Activated naive CD4-positive, alpha-beta T cell treated with anti-CD3 and anti-CD28 coated beads, Interleukin-2, amount 10 ng/mL, durations not matched to agents 7 days and 5 days (primary cell): ENCODE measurements around the gene CCDC187.

ENCODE experiments used
- CTCF ChIA-PET: fragments of 350-600 bp; sonication (Branson Sonifier 250); formaldehyde crosslinking; loops from one replicate; lab custom pipeline; 2021; ENCODE audit warnings: antibody characterized with exemption; lab: Charles Lee
- DNase-seq: peaks from one replicate; pipeline ENCODE4 v3.0.0-alpha.2; 2020
- H3K27ac Mint-ChIP-seq: one replicate; pipeline ENCODE4 v1.8.0; 2021; ENCODE audit warnings: mild to moderate bottlenecking, moderate library complexity, mixed read lengths
- H3K27me3 Mint-ChIP-seq: one replicate; pipeline ENCODE4 v1.8.0; 2021; ENCODE audit warnings: mild to moderate bottlenecking, mixed read lengths
- H3K36me3 Mint-ChIP-seq: one replicate; pipeline ENCODE4 v1.8.0; 2021; ENCODE audit warnings: mixed read lengths
- H3K4me1 Mint-ChIP-seq: one replicate; pipeline ENCODE4 v1.8.0; 2021; ENCODE audit warnings: mixed read lengths
- H3K4me3 Mint-ChIP-seq: one replicate; pipeline ENCODE4 v1.8.0; 2021; ENCODE audit warnings: mild to moderate bottlenecking, moderate library complexity, mixed read lengths
- H3K9me3 Mint-ChIP-seq: one replicate; pipeline ENCODE4 v1.8.0; 2021; ENCODE audit warnings: mixed read lengths

The CCDC187 gene

DNA sequence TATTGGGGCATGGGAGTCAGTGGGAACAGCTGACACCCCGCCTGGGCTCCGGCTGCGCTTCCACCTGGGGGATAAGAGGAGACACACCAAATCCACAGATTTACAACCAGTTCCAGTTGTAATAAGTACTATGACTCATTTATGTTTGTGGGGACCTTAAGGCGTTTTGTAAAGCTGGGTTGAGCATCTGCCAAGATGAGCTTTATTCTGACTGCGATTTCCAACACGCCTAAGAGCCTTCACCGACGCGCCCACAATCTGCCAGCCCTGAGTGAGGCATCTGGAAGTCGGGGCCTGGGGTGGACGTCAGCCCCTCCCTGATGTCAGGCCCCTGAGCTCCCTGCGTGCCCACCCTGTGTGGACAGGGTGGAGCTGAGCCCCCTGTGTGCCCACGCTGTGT, 84.6 kb downstream of the CCDC187 start:
- CTCF ChIA-PET = no interaction called here
- H3K4me3 Mint-ChIP-seq = no peak overlapping the region

DNA sequence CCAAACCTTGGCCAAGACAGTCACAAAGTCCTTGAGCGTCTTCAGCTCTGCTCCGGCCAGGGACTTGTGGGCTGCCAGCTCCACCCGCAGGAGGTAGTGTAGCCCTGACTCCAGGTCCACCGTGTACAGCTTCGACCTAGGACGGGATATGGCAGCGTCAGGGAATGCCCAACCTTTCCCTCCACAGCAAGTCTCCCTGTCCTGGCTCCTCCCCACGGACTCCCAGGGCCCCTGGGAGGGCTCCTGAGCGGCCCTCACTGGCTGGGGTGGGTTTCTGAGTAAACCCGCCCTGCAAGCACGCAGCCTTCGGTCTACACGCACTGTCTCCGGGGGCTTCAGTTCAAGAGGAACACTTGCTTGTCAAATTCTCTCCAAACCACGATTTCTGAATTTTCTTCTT, 85.2 kb downstream of the CCDC187 start:
- DNase-seq = no peak
- H3K4me1 Mint-ChIP-seq = no peaks in the 10 kb centered on the region
- H3K27ac Mint-ChIP-seq = no peak overlapping the region
- CTCF ChIA-PET = interaction anchor here (1.2 kb wide), 1 partner anchor 9 kb away, joined by 5 read pairs; no protein-coding TSS in a partner anchor
- no peaks in the 10 kb centered on the region for H3K9me3 Mint-ChIP-seq
- no peaks in the 10 kb centered on the region for H3K27me3 Mint-ChIP-seq
- no peak overlapping the region for H3K4me3 Mint-ChIP-seq
- H3K36me3 Mint-ChIP-seq = peaks cover 19% of the 10 kb centered on the region

More for the DNA sequence above, 84.6 kb downstream of the CCDC187 start:
- peaks cover 15% of the 10 kb centered on the region for H3K36me3 Mint-ChIP-seq
- no peaks in the 10 kb centered on the region for H3K4me1 Mint-ChIP-seq
- no peaks in the 10 kb centered on the region for H3K9me3 Mint-ChIP-seq
- H3K27me3 Mint-ChIP-seq = no peaks in the 10 kb centered on the region
- no peak overlapping the region for H3K27ac Mint-ChIP-seq
- DNase-seq = no peak

DNA sequence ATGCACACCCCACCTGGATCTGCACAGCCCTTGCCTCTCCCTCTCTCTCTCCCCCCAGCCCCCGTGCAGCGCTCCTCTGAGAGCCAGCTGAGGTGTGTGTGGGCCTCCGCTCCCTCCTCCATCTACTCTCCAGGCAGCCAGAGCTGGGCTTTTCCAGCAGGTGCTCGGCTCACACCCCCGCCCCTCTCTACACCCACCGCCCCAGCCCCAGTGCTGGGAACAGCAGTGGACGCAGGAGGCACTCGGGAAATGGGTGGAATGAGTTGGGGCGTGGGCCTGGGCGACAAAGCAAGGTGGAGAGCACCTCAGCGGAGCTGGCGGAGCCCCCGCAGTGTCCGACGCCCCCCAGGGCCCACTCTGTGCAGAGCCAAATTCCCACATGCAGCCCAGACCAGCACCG, 85.6 kb downstream of the CCDC187 start:
- CTCF ChIA-PET = interaction anchor here (1.2 kb wide), 1 partner anchor 9 kb away, joined by 5 read pairs; no protein-coding TSS in a partner anchor
- Mint-ChIP-seq H3K27ac (no peak overlapping the region), H3K4me3 (no peak overlapping the region), H3K4me1 (no peaks in the 10 kb centered on the region), H3K36me3 (peaks cover 20% of the 10 kb centered on the region), H3K9me3 (no peaks in the 10 kb centered on the region), H3K27me3 (no peaks in the 10 kb centered on the region)
- DNase-seq = no peak

DNA sequence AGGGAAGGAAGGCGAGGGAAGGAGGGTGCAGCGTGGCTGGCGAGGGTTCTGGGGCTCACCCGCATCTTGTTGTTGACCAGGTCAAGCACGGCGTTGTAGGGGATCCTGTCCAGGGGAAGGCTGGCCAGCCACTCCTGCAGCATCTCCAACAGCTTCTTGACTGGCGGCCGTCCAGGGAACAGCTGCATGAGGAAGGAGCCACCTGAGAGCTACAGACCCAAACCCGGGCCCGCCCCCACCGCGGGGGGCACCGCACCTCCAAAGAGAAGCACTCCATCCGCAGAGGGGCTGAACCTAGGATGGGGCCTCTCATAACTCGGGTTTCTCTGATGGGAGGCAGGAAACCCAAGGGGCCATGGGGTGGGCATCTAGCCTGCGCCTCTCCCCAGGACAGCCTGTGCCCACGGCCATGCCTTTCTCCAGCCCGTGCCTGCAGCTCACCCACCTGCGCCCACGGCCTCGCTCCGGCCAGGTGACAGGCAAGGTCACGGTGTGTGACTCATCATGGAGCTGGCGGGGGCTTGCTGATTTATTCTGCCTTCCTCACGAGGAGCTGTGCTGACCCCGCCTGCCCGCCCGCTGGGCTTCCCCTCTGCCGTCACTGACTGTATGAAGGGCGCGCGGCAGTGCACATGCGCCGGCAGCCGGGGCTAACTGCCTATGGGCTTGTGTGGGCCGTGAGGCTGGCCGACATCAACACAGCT, 87.2 kb downstream of the CCDC187 start:
- peaks cover 27% of the 10 kb centered on the region for H3K36me3 Mint-ChIP-seq

DNA sequence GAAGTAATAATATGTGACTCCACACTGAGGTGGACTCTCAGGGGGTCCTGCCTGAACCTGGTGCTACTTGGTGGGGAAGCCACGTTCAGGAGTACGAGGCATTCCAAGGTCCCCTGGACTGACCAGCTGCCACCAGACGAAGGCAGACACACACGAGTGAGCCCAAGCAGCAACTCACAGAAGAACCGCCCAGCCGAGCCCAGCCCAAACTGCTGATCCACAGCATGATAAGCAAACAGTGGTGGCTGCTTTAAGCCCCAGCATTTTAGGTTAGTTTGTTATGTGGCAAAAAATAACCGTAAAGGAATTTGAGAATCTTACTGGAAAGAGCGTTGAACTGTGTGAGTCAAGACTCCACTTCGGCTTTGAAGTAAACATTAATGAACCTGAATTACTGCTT, 90.2 kb downstream of the CCDC187 start:
- no peak overlapping the region for H3K27ac Mint-ChIP-seq
- H3K9me3 Mint-ChIP-seq = no peaks in the 10 kb centered on the region
- H3K4me3 Mint-ChIP-seq = no peak overlapping the region
- H3K27me3 Mint-ChIP-seq = no peaks in the 10 kb centered on the region
- no peak for DNase-seq
- H3K4me1 Mint-ChIP-seq = no peaks in the 10 kb centered on the region
- H3K36me3 Mint-ChIP-seq = peaks cover 27% of the 10 kb centered on the region
- CTCF ChIA-PET = no interaction called here

More for the DNA sequence above, 87.2 kb downstream of the CCDC187 start:
- CTCF ChIA-PET = interaction anchor here (1.2 kb wide), 1 partner anchor 11 kb away, joined by 3 read pairs; no protein-coding TSS in a partner anchor
- Mint-ChIP-seq H3K9me3 (no peaks in the 10 kb centered on the region), H3K4me3 (no peak overlapping the region), H3K27me3 (no peaks in the 10 kb centered on the region), H3K4me1 (no peaks in the 10 kb centered on the region), H3K27ac (no peak overlapping the region)
- DNase-seq = no peak

DNA sequence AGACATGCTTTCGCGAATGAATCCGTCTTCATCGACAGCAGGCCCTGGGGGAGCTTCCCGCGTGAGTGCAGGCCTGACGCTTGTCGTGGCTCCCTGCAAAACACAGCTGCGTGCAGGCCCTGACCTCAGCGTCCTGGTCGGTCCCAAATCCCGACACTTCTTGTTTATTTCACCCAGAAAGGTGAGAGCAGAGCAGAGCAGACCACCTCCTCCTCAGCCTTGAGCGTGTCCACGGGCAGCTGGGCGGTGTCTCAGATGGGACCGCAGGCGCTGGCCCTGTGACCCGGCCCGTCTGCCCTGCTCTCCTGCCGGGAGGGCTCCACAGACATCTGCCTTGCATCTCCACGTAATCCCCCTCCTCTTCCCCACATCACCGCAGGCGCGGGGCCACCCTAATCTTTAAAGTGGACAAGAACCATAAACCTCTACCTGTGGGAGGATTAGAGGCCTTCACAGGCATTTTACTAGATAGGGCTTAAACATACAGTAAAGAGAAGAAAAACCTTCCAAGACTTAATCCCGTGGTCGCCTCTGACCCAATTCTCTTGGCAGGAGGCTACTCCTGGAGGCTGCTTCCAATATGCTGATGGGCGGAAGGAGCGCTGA, 91.4 kb downstream of the CCDC187 start:
- Mint-ChIP-seq H3K4me1 (no peaks in the 10 kb centered on the region), H3K27ac (no peak overlapping the region), H3K9me3 (no peaks in the 10 kb centered on the region), H3K4me3 (no peak overlapping the region), H3K36me3 (peaks cover 29% of the 10 kb centered on the region), H3K27me3 (no peaks in the 10 kb centered on the region)
- CTCF ChIA-PET = no interaction called here
- no peak for DNase-seq

DNA sequence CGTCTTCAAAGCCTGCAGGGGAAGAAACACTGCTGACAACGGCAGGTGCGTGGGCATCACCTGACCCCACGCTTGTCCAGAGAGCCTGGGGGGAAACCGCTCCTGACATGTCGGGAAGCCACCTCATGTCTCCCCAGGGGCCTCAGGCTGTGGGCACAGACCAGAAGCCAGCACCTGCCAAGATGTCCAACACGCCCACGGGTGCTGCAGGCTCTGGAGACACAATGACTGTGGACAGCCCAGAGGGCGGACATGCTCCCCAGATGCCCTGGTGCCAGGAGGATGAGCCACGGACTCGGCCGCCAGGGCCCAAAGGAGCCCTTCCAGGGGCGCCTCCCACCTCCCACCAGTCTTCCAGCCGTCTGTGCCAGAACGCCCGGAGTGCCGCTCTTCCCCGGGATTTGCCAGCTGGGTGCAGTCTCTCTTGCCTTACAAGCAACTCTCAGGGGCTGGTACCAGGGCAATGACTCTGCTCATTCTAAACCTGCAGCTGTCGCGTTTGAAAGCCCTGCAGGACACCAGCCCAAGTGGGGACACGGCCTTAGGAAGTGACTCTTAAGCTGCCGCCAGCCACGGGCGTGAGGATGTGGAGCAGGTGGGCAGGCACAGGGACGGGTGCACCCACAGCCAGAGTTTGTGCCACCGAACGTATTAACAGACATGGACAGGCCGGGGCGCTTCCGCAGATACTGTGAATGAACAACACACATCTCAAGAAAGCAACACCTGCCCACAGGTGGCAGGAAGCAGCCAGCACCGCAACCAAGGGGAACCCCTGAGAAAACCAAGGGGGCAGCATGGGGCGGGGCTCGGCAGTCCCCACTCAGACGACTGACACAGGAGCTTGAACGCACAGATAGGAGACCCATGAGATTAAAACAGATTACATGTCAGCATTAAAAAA, 92.2 kb downstream of the CCDC187 start:
- peaks cover 29% of the 10 kb centered on the region for H3K36me3 Mint-ChIP-seq
- CTCF ChIA-PET = no interaction called here

DNA sequence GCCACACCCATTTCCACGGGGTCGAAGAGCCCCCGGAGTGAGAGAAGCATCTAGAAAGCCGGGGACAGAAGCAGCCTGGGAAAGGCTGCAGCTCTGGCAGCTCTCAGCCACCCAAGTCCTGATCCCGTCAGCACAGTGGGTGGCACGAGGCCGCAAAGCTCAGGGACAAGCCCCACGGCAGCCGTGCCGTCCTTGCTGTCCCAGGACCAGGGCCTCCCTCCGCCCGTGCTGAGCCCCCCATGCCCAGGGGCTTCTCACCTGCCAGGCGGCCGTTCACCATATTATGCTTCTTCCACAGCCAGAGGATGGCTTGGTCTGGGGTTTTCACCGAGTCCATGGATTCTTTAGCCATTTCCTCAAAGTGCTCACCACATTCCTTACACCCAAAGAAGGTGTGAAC, 92.9 kb downstream of the CCDC187 start:
- no peaks in the 10 kb centered on the region for H3K9me3 Mint-ChIP-seq
- CTCF ChIA-PET = no interaction called here
- no peak for DNase-seq
- H3K36me3 Mint-ChIP-seq = peaks cover 29% of the 10 kb centered on the region
- no peak overlapping the region for H3K4me3 Mint-ChIP-seq
- no peak overlapping the region for H3K27ac Mint-ChIP-seq
- H3K4me1 Mint-ChIP-seq = no peaks in the 10 kb centered on the region
- peaks cover 6% of the 10 kb centered on the region for H3K27me3 Mint-ChIP-seq

More for the DNA sequence above, 92.2 kb downstream of the CCDC187 start:
- Mint-ChIP-seq H3K27me3 (peaks cover 4% of the 10 kb centered on the region), H3K27ac (no peak overlapping the region), H3K4me1 (no peaks in the 10 kb centered on the region), H3K9me3 (no peaks in the 10 kb centered on the region), H3K4me3 (no peak overlapping the region)
- DNase-seq = no peak

DNA sequence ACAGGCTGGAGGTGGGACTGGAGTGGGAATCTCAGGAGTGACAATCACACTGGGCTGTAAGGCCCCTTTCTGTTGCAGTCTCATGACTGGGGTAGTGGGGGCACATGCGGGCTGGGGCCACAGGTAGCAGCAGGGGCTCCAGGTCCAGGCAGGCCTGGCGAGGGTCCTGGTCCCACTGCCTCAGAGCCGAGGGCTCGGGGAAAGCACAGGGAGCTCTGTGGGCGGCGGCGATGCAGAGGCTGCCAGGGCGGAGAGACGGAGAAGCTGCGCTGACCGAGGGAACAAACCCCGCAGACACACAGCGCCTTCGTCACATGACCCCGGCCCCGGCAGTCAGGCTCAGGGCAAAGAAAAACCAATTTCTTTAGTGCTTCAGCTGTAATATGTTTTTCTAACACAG, 93.6 kb downstream of the CCDC187 start:
- H3K4me3 Mint-ChIP-seq = no peak overlapping the region

DNA sequence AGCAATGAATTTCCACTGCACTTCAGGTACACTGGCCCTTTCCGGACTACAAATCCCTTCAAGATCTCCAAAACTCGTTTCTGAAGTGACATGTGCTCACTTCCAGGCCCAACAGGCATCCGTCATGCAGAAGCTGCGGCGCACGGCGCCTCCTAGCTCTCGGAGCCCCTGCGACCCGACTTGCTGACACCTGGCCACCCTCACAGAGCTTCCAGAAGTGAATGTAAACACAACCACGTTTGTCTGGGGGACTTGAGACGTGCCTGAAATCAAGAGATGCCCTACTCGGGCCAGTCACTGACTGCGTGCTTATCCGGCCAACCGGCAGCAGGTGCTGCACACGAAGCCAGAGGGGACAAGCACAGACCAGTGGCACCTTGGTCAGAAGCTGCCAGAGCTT, 94.1 kb downstream of the CCDC187 start:
- peaks cover 18% of the 10 kb centered on the region for H3K27me3 Mint-ChIP-seq
- peaks cover 23% of the 10 kb centered on the region for H3K36me3 Mint-ChIP-seq
- no peak for DNase-seq
- H3K27ac Mint-ChIP-seq = no peak overlapping the region
- no peaks in the 10 kb centered on the region for H3K4me1 Mint-ChIP-seq
- H3K4me3 Mint-ChIP-seq = no peak overlapping the region
- H3K9me3 Mint-ChIP-seq = no peaks in the 10 kb centered on the region
- CTCF ChIA-PET = interaction anchor here (0.6 kb wide), 1 partner anchor 367 kb away, joined by 3 read pairs; no protein-coding TSS in a partner anchor

More for the DNA sequence above, 93.6 kb downstream of the CCDC187 start:
- Mint-ChIP-seq H3K9me3 (no peaks in the 10 kb centered on the region), H3K4me1 (no peaks in the 10 kb centered on the region), H3K27me3 (peaks cover 14% of the 10 kb centered on the region), H3K36me3 (peaks cover 27% of the 10 kb centered on the region), H3K27ac (no peak overlapping the region)
- CTCF ChIA-PET = no interaction called here
- DNase-seq = no peak

DNA sequence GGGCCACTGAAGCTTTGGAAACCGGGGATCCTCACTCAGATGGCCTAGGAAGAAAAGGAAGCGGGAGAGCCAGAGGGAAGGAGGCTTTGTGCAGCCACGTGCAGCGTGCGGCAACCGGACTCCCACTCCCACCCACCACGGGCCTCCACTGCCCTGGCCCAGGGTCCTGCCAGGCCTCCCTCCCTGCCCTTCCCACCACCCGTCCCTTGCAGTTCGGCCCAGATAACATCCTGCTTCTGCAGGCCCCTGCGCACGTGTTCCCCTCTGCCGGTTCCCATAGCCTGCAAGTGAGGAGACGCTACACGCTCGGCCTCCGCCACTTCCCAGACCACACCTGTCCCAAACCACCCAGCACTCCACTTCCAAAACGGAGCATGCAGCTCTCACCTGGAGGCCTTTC, 94.7 kb downstream of the CCDC187 start:
- peaks cover 19% of the 10 kb centered on the region for H3K36me3 Mint-ChIP-seq
- CTCF ChIA-PET = interaction anchor here (0.6 kb wide), 1 partner anchor 368 kb away, joined by 3 read pairs; no protein-coding TSS in a partner anchor
- peaks cover 24% of the 10 kb centered on the region for H3K27me3 Mint-ChIP-seq
- no peaks in the 10 kb centered on the region for H3K9me3 Mint-ChIP-seq
- no peak overlapping the region for H3K27ac Mint-ChIP-seq
- DNase-seq = no peak
- no peaks in the 10 kb centered on the region for H3K4me1 Mint-ChIP-seq
- H3K4me3 Mint-ChIP-seq = no peak overlapping the region

DNA sequence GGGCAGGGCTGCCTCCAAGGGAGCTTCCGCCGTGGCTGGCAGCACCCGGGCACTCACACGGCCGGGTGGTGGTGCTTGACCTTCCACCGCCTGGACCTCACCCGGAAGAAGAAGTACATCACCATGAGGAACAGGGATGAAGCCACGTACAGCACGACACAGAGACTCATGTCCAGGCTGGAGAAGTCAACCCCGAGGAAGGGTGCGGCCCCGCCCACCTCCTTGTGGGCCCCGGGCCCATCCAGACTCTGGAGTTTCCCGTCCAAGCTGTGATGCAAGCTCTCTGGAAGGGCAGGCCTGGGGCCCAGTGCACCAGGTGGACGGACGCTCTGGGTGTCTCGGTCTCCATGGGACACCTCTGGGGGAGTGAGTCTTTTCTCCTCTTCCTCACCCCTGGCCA, 95.2 kb downstream of the CCDC187 start:
- H3K36me3 Mint-ChIP-seq = peaks cover 14% of the 10 kb centered on the region
- CTCF ChIA-PET = no interaction called here
- H3K27me3 Mint-ChIP-seq = peaks cover 30% of the 10 kb centered on the region
- no peaks in the 10 kb centered on the region for H3K4me1 Mint-ChIP-seq
- H3K27ac Mint-ChIP-seq = no peak overlapping the region
- H3K4me3 Mint-ChIP-seq = no peak overlapping the region
- no peaks in the 10 kb centered on the region for H3K9me3 Mint-ChIP-seq
- no peak for DNase-seq

DNA sequence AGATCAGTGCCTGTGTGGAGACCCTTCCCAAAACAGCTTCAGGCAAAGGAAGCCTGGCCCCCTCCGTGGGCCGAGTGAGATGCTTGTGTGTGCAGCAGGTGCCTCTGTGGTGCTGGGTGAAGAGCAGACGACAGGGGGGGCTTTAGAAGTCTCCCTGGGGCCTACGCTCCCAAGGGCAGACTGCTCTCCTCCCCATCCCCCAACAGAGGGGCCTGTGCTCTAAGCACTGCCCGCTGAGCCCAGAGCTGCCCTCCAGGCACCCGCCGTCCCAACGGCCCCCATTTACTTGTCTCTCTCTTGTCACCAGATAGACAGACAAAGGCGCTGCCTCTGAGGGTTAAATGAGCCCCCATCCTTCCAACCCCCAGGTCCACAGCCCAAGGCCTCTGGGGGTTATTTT, 96.3 kb downstream of the CCDC187 start:
- Mint-ChIP-seq H3K27ac (no peak overlapping the region), H3K9me3 (no peaks in the 10 kb centered on the region), H3K4me3 (no peak overlapping the region), H3K4me1 (no peaks in the 10 kb centered on the region), H3K27me3 (peaks cover 40% of the 10 kb centered on the region), H3K36me3 (peaks cover 6% of the 10 kb centered on the region)
- no peak for DNase-seq
- CTCF ChIA-PET = no interaction called here
